Endothelial cell of umbilical vein (primary cell): ENCODE data around the gene APOBEC3C. TPM values are rescaled to one million over a fixed set of nuclear protein-coding genes. Genes with fewer than 3 reads are reported as not detected.

Source experiments
- BruUV-seq: library from RNA; stranded (reverse); fragments of 400-500 nt; replicated peaks from 2 replicates; lab custom pipeline; 2021; lab: Mats Ljungman, UMichigan
- CTCF ChIA-PET: fragments of 300-600, 350-600 bp; sonication (Branson Sonifier 250); formaldehyde crosslinking; loops from one replicate; lab custom pipeline; 2021; ENCODE audit warnings: antibody characterized with exemption, inconsistent platforms; lab: Charles Lee
- POLR2A ChIA-PET: fragments of 300-600, 350-600 bp; sonication (Branson Sonifier 250); formaldehyde crosslinking; loops from one replicate; lab custom pipeline; 2021; ENCODE audit warnings: antibody characterized with exemption, inconsistent platforms; lab: Charles Lee
- DNase-seq: peaks from one replicate; pipeline ENCODE4 v3.0.0-alpha.2; 2011; ENCODE audit warnings: low read depth, low spot score
- FAIRE-seq: peaks from 2 replicates; lab custom pipeline; 2011; peaks lifted over from hg19 to GRCh38; lab: Jason Lieb, UNC
- H2AFZ ChIP-seq: 2 replicates; pipeline ENCODE4 v1.6.0; 2012; ENCODE audit warnings: low read depth, low read length, control low read depth, inconsistent platforms
- H3K27ac ChIP-seq: 2 replicates; pipeline ENCODE4 v1.5.1; 2011; ENCODE audit warnings: low read depth, mild to moderate bottlenecking, control low read depth, low read length, moderate library complexity; ENCODE audit not compliant: insufficient read depth
- H3K27me3 ChIP-seq, 2 experiments: 2 replicates each; pipeline versions ENCODE4 v1.6.0 to v1.6.1; 2011; ENCODE audit warnings: low read length in 2 of 2, mixed read lengths in 1 of 2; ENCODE audit not compliant: control insufficient read depth in 2 of 2, insufficient read depth in 2 of 2
- H3K36me3 ChIP-seq, 2 experiments: 2 replicates in 1 of 2; 3 replicates in 1 of 2; pipeline ENCODE4 v1.5.1; 2011; ENCODE audit warnings: low read length in 2 of 2, mild to moderate bottlenecking in 1 of 2, moderate library complexity in 1 of 2; ENCODE audit not compliant: control insufficient read depth in 2 of 2, insufficient read depth in 2 of 2; ENCODE audit errors: extremely low read depth in 1 of 2
- H3K4me1 ChIP-seq: 3 replicates; pipeline ENCODE4 v1.5.1; 2011; ENCODE audit warnings: mild to moderate bottlenecking, low read length; ENCODE audit not compliant: control insufficient read depth, insufficient read depth; ENCODE audit errors: extremely low read depth
- H3K4me2 ChIP-seq: 2 replicates; pipeline ENCODE4 v1.6.1; 2011; ENCODE audit warnings: low read length, control low read depth, mixed read lengths; ENCODE audit not compliant: insufficient read depth
- H3K4me3 ChIP-seq, 3 experiments: fragments of 200-600 bp in 1 of 3; sonication (generic), shearing (Covaris generic) in 1 of 3; replicated peaks in 1 of 3; 2 replicates each; pipeline ENCODE4 v1.5.1; 2011 to 2016; ENCODE audit warnings: control low read depth in 3 of 3, low read length in 3 of 3, mild to moderate bottlenecking in 2 of 3, inconsistent platforms in 1 of 3, low read depth in 1 of 3, moderate library complexity in 1 of 3; ENCODE audit not compliant: insufficient read depth in 1 of 3
- H3K79me2 ChIP-seq: 2 replicates; pipeline ENCODE4 v1.6.0; 2012; ENCODE audit warnings: low read length, inconsistent platforms; ENCODE audit not compliant: control insufficient read depth, insufficient read depth
- H3K9ac ChIP-seq: replicated peaks from 2 replicates; pipeline ENCODE3; 2011; ENCODE audit warnings: low read length, control low read depth; ENCODE audit not compliant: insufficient read depth; ENCODE audit errors: extremely low read depth
- H3K9me1 ChIP-seq: replicated peaks from 3 replicates; pipeline ENCODE4 v1.6.0; 2011; ENCODE audit warnings: mild to moderate bottlenecking, low read length; ENCODE audit not compliant: control insufficient read depth, insufficient read depth; ENCODE audit errors: extremely low read depth
- H3K9me3 ChIP-seq: replicated peaks from 2 replicates; pipeline ENCODE4 v1.5.1; 2012; ENCODE audit warnings: low read length, inconsistent platforms; ENCODE audit not compliant: control insufficient read depth, insufficient read depth
- H4K20me1 ChIP-seq: replicated peaks from 2 replicates; pipeline ENCODE3; 2011; ENCODE audit warnings: mild to moderate bottlenecking, low read length; ENCODE audit not compliant: control insufficient read depth, insufficient read depth; ENCODE audit errors: extremely low read depth
- CTCF ChIP-seq, 2 donors: IDR thresholded peaks; 1 replicate in 1 of 2; 2 replicates in 1 of 2; pipeline ENCODE4 v1.5.1; 2011; ENCODE audit warnings: low read length in 2 of 2, mild to moderate bottlenecking in 2 of 2, moderate library complexity in 2 of 2, control low read depth in 1 of 2, inconsistent platforms in 1 of 2, low read depth in 1 of 2; ENCODE audit not compliant: insufficient read depth in 1 of 2; ENCODE audit errors: extremely low read depth in 1 of 2
- EZH2 ChIP-seq: IDR thresholded peaks from 2 replicates; pipeline ENCODE4 v1.6.1; 2012; ENCODE audit warnings: borderline replicate concordance, low read depth, mild to moderate bottlenecking, moderate library complexity, low read length, inconsistent platforms; ENCODE audit not compliant: severe bottlenecking
- FOS ChIP-seq: IDR thresholded peaks from 2 replicates; pipeline ENCODE4 v1.6.1; 2011; ENCODE audit warnings: mild to moderate bottlenecking, low read length, moderate library complexity, borderline replicate concordance; ENCODE audit not compliant: insufficient read depth
- GATA2 ChIP-seq: IDR thresholded peaks from 2 replicates; pipeline ENCODE4 v1.7.0; 2011; ENCODE audit warnings: low read depth, mild to moderate bottlenecking, moderate library complexity, mixed read lengths, low read length; ENCODE audit not compliant: insufficient read length, insufficient read depth
- JUN ChIP-seq: IDR thresholded peaks from 2 replicates; pipeline ENCODE4 v1.6.1; 2011; ENCODE audit warnings: borderline replicate concordance, low read depth; ENCODE audit not compliant: insufficient read length, insufficient read depth
- MAX ChIP-seq: IDR thresholded peaks from 2 replicates; pipeline ENCODE4 v1.6.1; 2011; ENCODE audit not compliant: insufficient read depth, insufficient read length
- MYC ChIP-seq: IDR thresholded peaks from one replicate; pipeline ENCODE4 v1.6.1; 2011; ENCODE audit warnings: mild to moderate bottlenecking, low read depth, low read length
- POLR2A ChIP-seq: IDR thresholded peaks from 2 replicates; pipeline ENCODE4 v1.6.1; 2012; ENCODE audit warnings: low read depth, mild to moderate bottlenecking, control low read depth, low read length
- POLR2AphosphoS5 ChIP-seq: IDR thresholded peaks from 2 replicates; pipeline ENCODE4 v1.6.1; 2012; ENCODE audit warnings: low read depth, mild to moderate bottlenecking, control low read depth, low read length, moderate library complexity; ENCODE audit not compliant: insufficient read depth
- dilution Hi-C: fragments of 300-500 bp; cut with MboI; formaldehyde crosslinking; loops from one replicate; pipeline ENCODE4 v1.15.0; 2019; ENCODE audit warnings: low sequenced_read_pairs; ENCODE audit not compliant: extremely low pct_ligation_motif_present
- intact Hi-C: fragments of 100-400 bp; cut with micrococcal nuclease; formaldehyde crosslinking; loops from one replicate; pipeline ENCODE4 v1.10.0; 2022
- polyA plus RNA-seq, 4 experiments: library from polyadenylated mRNA; depleted of rRNA in 3 of 4; stranded (reverse) in 3 of 4; unstranded in 1 of 4; fragments of >200 nt; gene quantifications; 2 replicates each; pipeline versions ENCODE4 v1.2.1 to v1.2.3, GENCODE V29; 2011 to 2012; ENCODE audit warnings: missing spikeins in 1 of 4
- total RNA-seq: library from RNA; stranded (reverse); gene quantifications from 2 replicates; pipeline ENCODE4 v1.2.3, GENCODE V29; 2021

APOBEC3C gene
- total and polyA plus RNA-seq, 2 donors (not counting 3 experiments of a cell fraction or from before 2014, with no cell fraction given), result 7.6 to 10.6 TPM

- Histone ChIP-seq H3K4me1 (no peaks in the 10 kb centered on the region), H3K9me1 (no peaks in the 10 kb centered on the region), H3K9ac (no peak overlapping the region), H3K36me3 (no peaks in the 10 kb centered on the region), H3K4me3 (no peak overlapping the region), H3K4me2 (no peak overlapping the region), H3K79me2 (no peaks in the 10 kb centered on the region), H3K9me3 (no peaks in the 10 kb centered on the region), H4K20me1 (no peaks in the 10 kb centered on the region), H2AFZ (no peak overlapping the region), H3K27ac (no peak overlapping the region), H3K27me3 (peaks cover 0 to 2% of the 10 kb centered on the region in 2 experiments)
- dilution Hi-C loops (no loop called here), intact Hi-C loops (no loop called here)
- TF ChIP-seq GATA2, result no peak
- TF ChIP-seq EZH2, result no peak
- no peak for TF ChIP-seq POLR2AphosphoS5
- no peak for TF ChIP-seq MYC
- ChIA-PET CTCF (no interaction called here), POLR2A (no interaction called here)
- DNase-seq (no peak), FAIRE-seq (no peak)
- no TSS peak for BruUV-seq
Measured at GRCh38 chr22:38964989-38965388, 49.1 kb upstream of the APOBEC3C start.

GRCh38 chr22:38965614-38966379 is 48.3 kb upstream of the APOBEC3C start:
- H3K4me2 ChIP-seq, result no peak overlapping the region
- dilution Hi-C loops (no loop called here), intact Hi-C loops (no loop called here)
- no peaks in the 10 kb centered on the region for H3K79me2 ChIP-seq
- peaks cover 0 to 2% of the 10 kb centered on the region in 2 experiments for H3K27me3 ChIP-seq
- no TSS peak for BruUV-seq
- H3K27ac ChIP-seq, result no peak overlapping the region
- no peaks in the 10 kb centered on the region for H3K36me3 ChIP-seq
- H3K9ac ChIP-seq, result no peak overlapping the region
- TF ChIP-seq POLR2AphosphoS5 (no peak), POLR2A (no peak), CTCF (IDR thresholded peaks at IDR 0.05; ENCODE audit: extremely low read depth in 1 of 2, insufficient read depth in 1 of 2, low read depth in 1 of 2, low read length in 2 of 2) (no peak), MAX (no peak), MYC (no peak), GATA2 (no peak), JUN (no peak), EZH2 (no peak), FOS (no peak)
- ChIA-PET CTCF (interaction anchor here (0.8 to 1.1 kb wide), 3 partner anchors 96 to 143 kb away, joined by 3 to 5 read pairs (median 3); no protein-coding TSS in a partner anchor), POLR2A (no interaction called here)
- DNase-seq, result no peak
- H4K20me1 ChIP-seq, result no peaks in the 10 kb centered on the region
- no peaks in the 10 kb centered on the region for H3K9me3 ChIP-seq
- H3K4me1 ChIP-seq, result no peaks in the 10 kb centered on the region
- H2AFZ ChIP-seq, result no peak overlapping the region
- H3K4me3 ChIP-seq, result no peak overlapping the region
- FAIRE-seq, result no peak
- H3K9me1 ChIP-seq, result no peaks in the 10 kb centered on the region
